Progenitor cell of endocrine pancreas (in vitro differentiated cells): ENCODE results near the gene GAS7. TPM values are rescaled to one million over a fixed set of nuclear protein-coding genes. Genes with fewer than 3 reads are reported as not detected.

Source experiments
- DNase-seq: peaks from one replicate; pipeline ENCODE4 v3.0.0; 2021; ENCODE audit warnings: low spot score; ENCODE audit not compliant: unreplicated experiment
- H3K27ac Mint-ChIP-seq: 2 replicates; pipeline ENCODE4 v1.8.0; 2021; ENCODE audit warnings: mild to moderate bottlenecking, moderate library complexity, mixed read lengths
- H3K27me3 Mint-ChIP-seq: 2 replicates; pipeline ENCODE4 v1.8.0; 2021; ENCODE audit warnings: mixed read lengths
- H3K36me3 Mint-ChIP-seq: 2 replicates; pipeline ENCODE4 v1.8.0; 2022; ENCODE audit warnings: mixed read lengths; ENCODE audit not compliant: insufficient read depth
- H3K4me1 Mint-ChIP-seq: 2 replicates; pipeline ENCODE4 v1.8.0; 2021; ENCODE audit warnings: low read depth, mixed read lengths
- H3K4me3 Mint-ChIP-seq: 2 replicates; pipeline ENCODE4 v1.8.0; 2021; ENCODE audit warnings: low read depth, mild to moderate bottlenecking, moderate library complexity, mixed read lengths
- H3K9me3 Mint-ChIP-seq: 2 replicates; pipeline ENCODE4 v1.8.0; 2021; ENCODE audit warnings: low read depth, mixed read lengths
- CTCF ChIP-seq: fragments of 200-600 bp; sonication (generic); IDR thresholded peaks from one replicate; pipeline ENCODE4 v1.5.0; 2021; ENCODE audit warnings: antibody characterized with exemption, mild to moderate bottlenecking; ENCODE audit not compliant: unreplicated experiment
- total RNA-seq: library from RNA; stranded (reverse); gene quantifications from 2 replicates; pipeline ENCODE4 v1.2.1, GENCODE V29; 2021

GAS7 gene
- total RNA-seq, 1 donor from 2014 or later = 3.4 TPM

DNA sequence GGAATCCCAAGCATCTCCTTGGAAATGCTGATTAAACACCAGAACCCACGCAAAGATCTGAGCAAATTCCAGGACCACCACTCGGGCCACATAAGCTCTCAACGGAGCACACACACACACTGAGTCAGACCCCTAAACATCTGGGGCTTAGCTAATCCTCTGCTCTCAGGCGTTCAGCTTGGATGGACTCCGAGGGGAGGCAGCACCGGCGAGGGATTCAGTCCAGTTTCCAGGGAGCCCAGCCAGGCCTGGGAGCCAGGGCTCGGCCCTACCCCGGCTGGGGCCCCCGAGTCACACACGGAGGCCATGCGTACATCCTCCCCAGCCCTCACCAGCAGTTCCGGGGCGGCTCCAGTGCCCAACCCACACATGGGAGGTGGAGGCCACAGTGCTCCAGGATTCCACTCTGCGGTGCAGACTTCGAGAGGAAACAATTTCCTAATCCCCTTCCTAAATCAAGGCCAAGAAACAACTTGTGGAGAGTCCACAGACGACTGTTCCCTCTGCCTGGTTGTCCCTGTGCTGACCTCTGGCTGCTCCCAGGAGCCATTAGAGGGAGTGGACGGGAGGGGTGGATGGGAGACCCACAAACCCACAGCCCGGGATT lies 70.5 kb downstream of the GAS7 start:
- TF ChIP-seq CTCF = no peak
- Mint-ChIP-seq H3K27ac (no peak overlapping the region), H3K4me1 (peaks cover 10% of the 10 kb centered on the region), H3K27me3 (no peaks in the 10 kb centered on the region), H3K36me3 (no peaks in the 10 kb centered on the region), H3K4me3 (no peak overlapping the region), H3K9me3 (no peaks in the 10 kb centered on the region)
- no peak for DNase-seq

GRCh38 chr17:10126616-10127501 lies 71.5 kb downstream of the GAS7 start:
- H3K27ac Mint-ChIP-seq = no peak overlapping the region
- H3K36me3 Mint-ChIP-seq = no peaks in the 10 kb centered on the region
- TF ChIP-seq CTCF = no peak
- H3K9me3 Mint-ChIP-seq = no peaks in the 10 kb centered on the region
- no peak overlapping the region for H3K4me3 Mint-ChIP-seq
- DNase-seq = no peak
- peaks cover 3% of the 10 kb centered on the region for H3K27me3 Mint-ChIP-seq
- peaks cover 10% of the 10 kb centered on the region for H3K4me1 Mint-ChIP-seq

GRCh38 chr17:10126276-10126615 lies 72.2 kb downstream of the GAS7 start:
- no peak overlapping the region for H3K4me3 Mint-ChIP-seq
- no peak for TF ChIP-seq CTCF
- no peaks in the 10 kb centered on the region for H3K9me3 Mint-ChIP-seq
- peaks cover 3% of the 10 kb centered on the region for H3K27me3 Mint-ChIP-seq
- no peak for DNase-seq
- no peak overlapping the region for H3K27ac Mint-ChIP-seq
- H3K36me3 Mint-ChIP-seq = no peaks in the 10 kb centered on the region
- peaks cover 10% of the 10 kb centered on the region for H3K4me1 Mint-ChIP-seq

DNA sequence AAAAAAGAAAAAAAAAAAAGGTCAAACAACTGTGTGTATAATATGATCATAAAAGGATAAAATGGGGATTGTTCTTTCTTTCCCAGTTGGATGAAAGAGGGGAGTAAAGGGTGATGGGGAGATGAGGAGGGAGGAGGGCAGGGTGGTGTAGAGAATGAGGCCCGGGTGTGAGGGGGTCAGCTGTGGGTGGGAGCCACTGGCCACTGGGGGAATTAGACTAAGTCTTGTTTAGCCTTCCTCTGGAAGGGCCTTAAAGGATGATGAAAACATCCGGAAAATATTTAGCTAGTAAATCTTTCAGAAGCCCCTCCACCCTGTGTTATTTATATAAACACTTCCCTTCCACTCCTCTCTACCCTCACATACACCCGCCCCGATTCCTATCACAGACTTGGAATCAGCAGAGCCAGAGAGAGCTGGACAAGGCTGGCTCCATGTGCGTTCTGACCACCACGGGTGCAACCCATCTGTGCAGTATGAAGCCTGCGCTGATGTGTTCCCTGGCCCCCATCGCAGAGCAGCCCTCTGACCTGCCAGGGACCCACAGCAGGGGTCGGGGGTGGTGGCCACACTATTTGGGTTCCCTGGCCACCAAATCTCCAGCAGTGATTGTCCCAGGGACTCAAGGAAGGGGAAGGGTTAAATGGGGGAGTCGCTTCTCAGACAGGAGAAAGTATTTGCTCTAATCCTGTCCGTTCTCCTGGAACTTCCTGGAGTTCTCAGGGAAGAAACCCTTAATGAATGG lies 72.7 kb downstream of the GAS7 start:
- Mint-ChIP-seq H3K27me3 (peaks cover 3% of the 10 kb centered on the region), H3K4me3 (no peak overlapping the region), H3K9me3 (no peaks in the 10 kb centered on the region), H3K4me1 (peaks cover 10% of the 10 kb centered on the region), H3K27ac (no peak overlapping the region), H3K36me3 (no peaks in the 10 kb centered on the region)
- DNase-seq = no peak
- TF ChIP-seq CTCF = no peak

DNA sequence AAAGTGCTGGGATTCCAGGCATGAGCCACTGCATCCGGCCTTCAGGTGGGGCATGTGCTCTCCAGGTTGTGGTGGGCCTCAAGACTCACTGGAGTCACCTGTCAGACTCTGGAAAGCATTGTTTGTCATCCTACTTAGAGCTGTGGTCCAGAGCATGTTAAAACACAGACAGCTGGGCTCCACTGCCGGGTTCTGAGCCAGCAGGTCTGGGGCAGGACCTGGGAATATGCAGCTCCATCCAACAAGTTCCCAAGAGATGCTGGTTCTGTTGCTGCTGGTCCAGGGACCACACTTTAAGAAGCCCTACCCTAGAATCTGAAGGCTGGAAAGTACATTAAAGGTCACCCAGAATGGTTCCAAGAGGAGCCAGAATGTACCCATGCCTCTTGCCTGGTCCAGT lies 75.3 kb downstream of the GAS7 start:
- Mint-ChIP-seq H3K36me3 (no peaks in the 10 kb centered on the region), H3K4me1 (peaks cover 13% of the 10 kb centered on the region), H3K27me3 (peaks cover 12% of the 10 kb centered on the region), H3K9me3 (no peaks in the 10 kb centered on the region), H3K27ac (no peak overlapping the region), H3K4me3 (no peak overlapping the region)
- DNase-seq = no peak
- no peak for TF ChIP-seq CTCF
